SU-DHL-6 (cell line): Measurements from ENCODE around the gene WASL.
"Not testable (repeated sequence)": the region's sequence is repeated elsewhere in the genome, so short reads cannot be mapped to it uniquely, and the experiment has no call there.

Source experiments
- H2AFZ ChIP-seq: fragments of 200-600 bp; sonication (generic); 2 replicates; pipeline ENCODE4 v1.6.1; 2014; ENCODE audit warnings: low read depth, mild to moderate bottlenecking, moderate library complexity, mixed read lengths, antibody characterized with exemption, low read length; ENCODE audit not compliant: severe bottlenecking
- H3F3A ChIP-seq: fragments of 200-600 bp; shearing (Covaris generic); 2 replicates; pipeline ENCODE4 v1.6.0; 2016; ENCODE audit warnings: antibody characterized with exemption, mild to moderate bottlenecking; ENCODE audit not compliant: insufficient read depth
- H3K27ac ChIP-seq: fragments of 200-600 bp; sonication (generic); 2 replicates; pipeline ENCODE4 v1.5.1; 2016; ENCODE audit warnings: low read depth, mild to moderate bottlenecking, low read length, moderate library complexity, mixed read lengths
- H3K27me3 ChIP-seq: fragments of 200-600 bp; sonication (generic), shearing (Covaris generic); 2 replicates; pipeline ENCODE4 v1.6.0; 2014; ENCODE audit warnings: mild to moderate bottlenecking, low read length
- H3K36me3 ChIP-seq: fragments of 200-600 bp; sonication (generic); 2 replicates; pipeline ENCODE4 v1.6.1; 2014; ENCODE audit warnings: mild to moderate bottlenecking, low read length, mixed read lengths
- H3K4me2 ChIP-seq: fragments of 300-600, 200-600 bp; shearing (Covaris generic), sonication (generic); 2 replicates; pipeline ENCODE4 v1.6.0; 2014; ENCODE audit warnings: low read length, low read depth, mild to moderate bottlenecking; ENCODE audit not compliant: poor library complexity, severe bottlenecking
- H3K4me3 ChIP-seq: fragments of 200-600 bp; sonication (generic); 2 replicates; pipeline ENCODE4 v1.5.1; 2014; ENCODE audit warnings: antibody characterized with exemption, low read length, mild to moderate bottlenecking, mixed read lengths; ENCODE audit not compliant: insufficient read depth, poor library complexity, severe bottlenecking
- H3K79me2 ChIP-seq: fragments of 200-600 bp; sonication (generic); 2 replicates; pipeline ENCODE4 v1.6.1; 2014; ENCODE audit warnings: mild to moderate bottlenecking, low read length, moderate library complexity; ENCODE audit not compliant: insufficient read depth
- H3K9ac ChIP-seq: fragments of 200-600 bp; sonication (generic); 2 replicates; pipeline ENCODE4 v1.7.0; 2014; ENCODE audit warnings: mild to moderate bottlenecking, low read length
- H3K9me2 ChIP-seq: fragments of 200-600 bp; sonication (generic); replicated peaks from 2 replicates; pipeline ENCODE4 v1.6.1; 2014; ENCODE audit warnings: low read length; ENCODE audit not compliant: insufficient read depth
- H3K9me3 ChIP-seq: fragments of 200-600 bp; sonication (generic); 2 replicates; pipeline ENCODE4 v1.6.1; 2014; ENCODE audit warnings: low read length, mixed read lengths; ENCODE audit not compliant: insufficient read depth
- H4K20me1 ChIP-seq: fragments of 200-600 bp; sonication (generic); 2 replicates; pipeline ENCODE4 v1.6.1; 2014; ENCODE audit warnings: low read depth, mild to moderate bottlenecking, antibody characterized with exemption, low read length, moderate library complexity, mixed read lengths
- CTCF ChIP-seq: fragments of 200-600 bp; sonication (generic); IDR thresholded peaks from one replicate; pipeline ENCODE4 v1.5.1; 2017; ENCODE audit warnings: antibody characterized with exemption, mild to moderate bottlenecking, low read length, moderate library complexity; ENCODE audit not compliant: insufficient read depth, poor library complexity, severe bottlenecking
- EZH2phosphoT487 ChIP-seq: fragments of 200-600 bp; sonication (generic), shearing (Covaris generic); conservative IDR thresholded peaks from 2 replicates; pipeline ENCODE4 v1.6.1; 2018; ENCODE audit warnings: mild to moderate bottlenecking, antibody characterized with exemption, low read length, moderate library complexity, mixed read lengths

The WASL gene

GRCh38 chr7:123738356-123738755, 10.4 kb downstream of the WASL start:
- H2AFZ ChIP-seq: no peak overlapping the region
- H4K20me1 ChIP-seq: peaks cover 14% of the 10 kb centered on the region; the same call in 1 of the 2 replicates
- H3K36me3 ChIP-seq: no peaks in the 10 kb centered on the region
- H3K27me3 ChIP-seq: no peaks in the 10 kb centered on the region
- peaks cover 91% of the 10 kb centered on the region for H3K79me2 ChIP-seq
- no peaks in the 10 kb centered on the region for H3F3A ChIP-seq
- TF ChIP-seq EZH2phosphoT487 (no peak), CTCF (no peak)
- H3K4me3 ChIP-seq: no peak overlapping the region
- no peak overlapping the region for H3K27ac ChIP-seq
- no peaks in the 10 kb centered on the region for H3K9me2 ChIP-seq
- no peak overlapping the region for H3K9ac ChIP-seq
- no peaks in the 10 kb centered on the region for H3K9me3 ChIP-seq
- H3K4me2 ChIP-seq: no peak overlapping the region

DNA sequence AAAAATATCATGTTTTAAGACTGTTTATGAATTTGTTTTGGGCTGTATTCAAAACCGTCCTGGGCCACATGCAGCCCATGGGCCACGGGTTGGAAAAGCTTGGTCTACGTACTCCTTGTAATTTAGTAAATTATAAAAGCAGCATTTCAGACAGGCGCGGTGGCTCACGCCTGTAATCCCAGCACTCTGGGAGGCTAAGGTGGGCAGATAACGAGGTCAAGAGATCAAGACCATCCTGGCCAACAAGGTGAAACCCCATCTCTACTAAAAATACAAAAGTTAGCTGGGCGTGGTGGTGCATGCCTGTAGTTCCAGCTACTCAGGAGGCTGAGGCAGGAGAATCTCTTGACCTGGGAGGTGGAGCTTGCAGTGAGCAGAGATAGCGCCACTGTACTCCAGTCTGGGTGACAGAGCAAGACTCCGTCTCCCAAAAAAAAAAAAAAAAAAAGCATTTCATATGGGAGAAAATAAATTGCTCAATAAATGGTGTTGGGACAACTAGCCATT, 11.6 kb downstream of the WASL start:
- H3K79me2 ChIP-seq: peaks cover 92% of the 10 kb centered on the region
- H2AFZ ChIP-seq, H3K4me3 ChIP-seq, H3K9me2 ChIP-seq, H3K27ac ChIP-seq, H3K4me2 ChIP-seq, H3F3A ChIP-seq, H3K36me3 ChIP-seq, H3K9me3 ChIP-seq, H3K27me3 ChIP-seq, H3K9ac ChIP-seq, H4K20me1 ChIP-seq: not testable (repeated sequence)

- H3K27ac ChIP-seq: no peak overlapping the region
- TF ChIP-seq EZH2phosphoT487 (no peak), CTCF (no peak)
- no peaks in the 10 kb centered on the region for H3K36me3 ChIP-seq
- H3K27me3 ChIP-seq: no peaks in the 10 kb centered on the region
- H3F3A ChIP-seq: no peaks in the 10 kb centered on the region
- no peak overlapping the region for H3K4me3 ChIP-seq
- no peak overlapping the region for H2AFZ ChIP-seq
- peaks cover 96% of the 10 kb centered on the region for H3K79me2 ChIP-seq
- H3K4me2 ChIP-seq: no peak overlapping the region
- H3K9ac ChIP-seq: no peak overlapping the region
- H3K9me2 ChIP-seq: no peaks in the 10 kb centered on the region
- H4K20me1 ChIP-seq: 0 out of 2 replicates have a peak, but pooled peaks cover 8% of the 10 kb centered on the region
- no peaks in the 10 kb centered on the region for H3K9me3 ChIP-seq
These were observed 13.3 kb downstream of the WASL start for GRCh38 chr7:123735539-123735938.

GRCh38 chr7:123734498-123734897, 14.3 kb downstream of the WASL start:
- H3K4me3 ChIP-seq: no peak overlapping the region
- no peaks in the 10 kb centered on the region for H3K9me2 ChIP-seq
- no peaks in the 10 kb centered on the region for H3K9me3 ChIP-seq
- H3K27me3 ChIP-seq: no peaks in the 10 kb centered on the region
- H3K27ac ChIP-seq: no peak overlapping the region
- H2AFZ ChIP-seq: no peak overlapping the region
- peaks cover 97% of the 10 kb centered on the region for H3K79me2 ChIP-seq
- no peak overlapping the region for H3K4me2 ChIP-seq
- TF ChIP-seq CTCF: no peak
- TF ChIP-seq EZH2phosphoT487: no peak
- H3F3A ChIP-seq: no peaks in the 10 kb centered on the region
- H4K20me1 ChIP-seq: 0 out of 2 replicates have a peak, but pooled peaks cover 16% of the 10 kb centered on the region
- H3K36me3 ChIP-seq: no peaks in the 10 kb centered on the region
- no peak overlapping the region for H3K9ac ChIP-seq
